Stomach (tissue), 9 donors: Measurements from ENCODE around the gene EHBP1L1. TPM values are rescaled to one million over a fixed set of nuclear protein-coding genes. Genes with fewer than 3 reads are reported as not detected.

Experiments
- DNase-seq, 2 donors: peaks; one replicate each; pipeline versions ENCODE4 v3.0.0 to v3.0.0-alpha.2; 2013 to 2019
- H3K27ac ChIP-seq, 5 donors: fragments of 200-600 bp in 4 of 5; sonication (generic) in 4 of 5; one replicate each; pipeline ENCODE4 v1.5.1; 2013 to 2019; ENCODE audit warnings: mild to moderate bottlenecking in 1 of 5, moderate library complexity in 1 of 5
- H3K27me3 ChIP-seq, 3 donors: fragments of 200-600 bp; sonication (generic); one replicate each; pipeline ENCODE4 v1.5.1; 2017 to 2019; ENCODE audit warnings: mixed run types in 1 of 3
- H3K36me3 ChIP-seq, 4 donors: fragments of 200-600 bp; sonication (generic); 1 replicate in 3 of 4; 2 replicates in 1 of 4; pipeline ENCODE4 v1.5.1; 2016 to 2019
- H3K4me1 ChIP-seq, 4 donors: fragments of 200-600 bp; sonication (generic); one replicate each; pipeline ENCODE4 v1.5.1; 2016 to 2019
- H3K4me3 ChIP-seq, 4 donors: fragments of 200-600 bp; sonication (generic) in 3 of 4; one replicate each; pipeline ENCODE4 v1.5.1; 2016 to 2019; ENCODE audit warnings: mild to moderate bottlenecking in 1 of 4
- H3K9me3 ChIP-seq, 4 donors: fragments of 200-600 bp; sonication (generic); one replicate each; pipeline ENCODE4 v1.5.1; 2016 to 2019
- EP300 ChIP-seq: sonication (generic); formaldehyde crosslinking; IDR thresholded peaks from one replicate; pipeline ENCODE4 v1.6.1; 2017; ENCODE audit warnings: antibody characterized with exemption
- POLR2A ChIP-seq, 4 donors: fragments of 450-650 bp; IDR thresholded peaks; one replicate each; pipeline ENCODE4 v1.6.1; 2016; ENCODE audit warnings: antibody characterized with exemption in 4 of 4, control low read depth in 2 of 4, mild to moderate bottlenecking in 1 of 4, moderate library complexity in 1 of 4
- POLR2AphosphoS5 ChIP-seq, 3 donors: sonication (generic); formaldehyde crosslinking; IDR thresholded peaks; one replicate each; pipeline ENCODE4 v1.6.1; 2016; ENCODE audit warnings: antibody characterized with exemption in 3 of 3
- WGBS, 5 donors: extraction: QIAGEN DNeasy Blood & Tissue Kit in 3 of 5; methylation state at CpG; one replicate each; pipeline versions ENCODE4 v1.1.5 to v1.1.7; 2013 to 2018; 5-methylcytosine and 5-hydroxymethylcytosine counted together
- intact Hi-C: fragments of 100-400 bp; cut with DNase I; formaldehyde crosslinking; loops from one replicate; pipeline ENCODE4 v1.15.1; 2023; ENCODE audit warnings: low total_unique reads
- polyA plus RNA-seq, 3 donors: library from polyadenylated mRNA; stranded (reverse); fragments of 200-250 nt; gene quantifications; one replicate each; pipeline ENCODE4 v1.2.3, GENCODE V29; 2013
- total RNA-seq, 5 donors: library from RNA; depleted of rRNA; stranded (reverse); fragments of >200 nt; gene quantifications; one replicate each; pipeline versions ENCODE4 v1.1.0 to v1.2.3, GENCODE V29; 2014 to 2016
- TF ChIP-seq, protein P1 (sequence below), 7 experiments: fragments of 450-650 bp in 4 of 7; fragments of 200-600 bp in 3 of 7; sonication (generic) in 3 of 7; IDR thresholded peaks; one replicate each; pipeline ENCODE4 v1.5.1; 2016 to 2019; ENCODE audit warnings: antibody characterized with exemption in 7 of 7, control low read depth in 2 of 7, mild to moderate bottlenecking in 1 of 7
- donor health status: healthy with polysubstance abuse.
- donor health status: Bipolar disorder and iron deficiency.
- donor health status: healthy.

The EHBP1L1 gene
- total and polyA plus RNA-seq, 8 donors: 28.0 to 200 (median 89.4) TPM

- intact Hi-C loops: no loop called here
- Histone ChIP-seq H3K27ac (peak overlapping the region; percentile 86 to 97 (median 95)), H3K36me3 (peaks cover 33 to 38% (median 35%) of the 10 kb centered on the region in 4 donors), H3K27me3 (no peaks in the 10 kb centered on the region), H3K4me3 (peak overlapping the region; percentile 75 to 89 (median 80)), H3K9me3 (no peaks in the 10 kb centered on the region), H3K4me1 (peaks cover 50 to 80% (median 62%) of the 10 kb centered on the region in 4 donors)
- TF ChIP-seq POLR2A (IDR thresholded peaks at IDR 0.05) (peak in 1 of 4 donors; percentile 18), POLR2AphosphoS5 (IDR thresholded peaks at IDR 0.05) (peak; percentile 66 to 80 (median 66))
- TF ChIP-seq, protein P1, sequence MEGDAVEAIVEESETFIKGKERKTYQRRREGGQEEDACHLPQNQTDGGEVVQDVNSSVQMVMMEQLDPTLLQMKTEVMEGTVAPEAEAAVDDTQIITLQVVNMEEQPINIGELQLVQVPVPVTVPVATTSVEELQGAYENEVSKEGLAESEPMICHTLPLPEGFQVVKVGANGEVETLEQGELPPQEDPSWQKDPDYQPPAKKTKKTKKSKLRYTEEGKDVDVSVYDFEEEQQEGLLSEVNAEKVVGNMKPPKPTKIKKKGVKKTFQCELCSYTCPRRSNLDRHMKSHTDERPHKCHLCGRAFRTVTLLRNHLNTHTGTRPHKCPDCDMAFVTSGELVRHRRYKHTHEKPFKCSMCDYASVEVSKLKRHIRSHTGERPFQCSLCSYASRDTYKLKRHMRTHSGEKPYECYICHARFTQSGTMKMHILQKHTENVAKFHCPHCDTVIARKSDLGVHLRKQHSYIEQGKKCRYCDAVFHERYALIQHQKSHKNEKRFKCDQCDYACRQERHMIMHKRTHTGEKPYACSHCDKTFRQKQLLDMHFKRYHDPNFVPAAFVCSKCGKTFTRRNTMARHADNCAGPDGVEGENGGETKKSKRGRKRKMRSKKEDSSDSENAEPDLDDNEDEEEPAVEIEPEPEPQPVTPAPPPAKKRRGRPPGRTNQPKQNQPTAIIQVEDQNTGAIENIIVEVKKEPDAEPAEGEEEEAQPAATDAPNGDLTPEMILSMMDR (IDR thresholded peaks at IDR 0.05): no peak
- WGBS, 5 donors: 19 to 39% (median 24%) methylated on average over 12 to 18 of the region's 18 CpGs
- DNase-seq: peak; percentile 78 to 83
Measured at GRCh38 chr11:65576867-65577755, 1.3 kb downstream of the EHBP1L1 start.

DNA sequence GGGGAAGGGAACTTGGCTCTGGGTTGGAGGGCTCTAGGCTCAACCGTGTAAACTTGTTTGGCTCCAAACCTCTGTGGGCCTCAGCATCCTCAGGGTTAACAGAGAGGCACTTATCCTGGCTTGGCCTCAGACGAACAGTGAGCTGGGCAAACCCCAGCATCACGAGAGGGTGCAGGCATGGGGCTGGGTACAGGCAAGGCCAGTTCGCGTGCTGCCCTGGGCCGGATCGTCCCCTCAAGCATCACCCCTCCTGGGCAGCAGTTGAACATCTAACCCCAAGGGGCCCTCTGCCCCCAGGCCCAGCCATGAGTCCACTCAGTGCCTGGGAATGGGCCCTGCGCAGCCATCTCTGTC lies 1.9 kb downstream of the EHBP1L1 start:
- Histone ChIP-seq H3K4me1 (peaks cover 49 to 78% (median 60%) of the 10 kb centered on the region in 4 donors), H3K36me3 (peaks cover 37 to 44% (median 41%) of the 10 kb centered on the region in 4 donors), H3K27me3 (no peaks in the 10 kb centered on the region), H3K9me3 (no peaks in the 10 kb centered on the region), H3K27ac (peak overlapping the region; percentile 86 to 97 (median 95)), H3K4me3 (peak overlapping the region; percentile 75 to 89 (median 80))
- TF ChIP-seq, protein P1 (IDR thresholded peaks at IDR 0.05): no peak
- no peak for TF ChIP-seq POLR2AphosphoS5 (IDR thresholded peaks at IDR 0.05)
- no peak for TF ChIP-seq EP300
- TF ChIP-seq POLR2A (IDR thresholded peaks at IDR 0.05): no peak
- 36 to 52% (median 49%) methylated on average over 6 to 8 of the region's 8 CpGs for WGBS, 5 donors
- no peak for DNase-seq
- intact Hi-C loops: no loop called here

DNA sequence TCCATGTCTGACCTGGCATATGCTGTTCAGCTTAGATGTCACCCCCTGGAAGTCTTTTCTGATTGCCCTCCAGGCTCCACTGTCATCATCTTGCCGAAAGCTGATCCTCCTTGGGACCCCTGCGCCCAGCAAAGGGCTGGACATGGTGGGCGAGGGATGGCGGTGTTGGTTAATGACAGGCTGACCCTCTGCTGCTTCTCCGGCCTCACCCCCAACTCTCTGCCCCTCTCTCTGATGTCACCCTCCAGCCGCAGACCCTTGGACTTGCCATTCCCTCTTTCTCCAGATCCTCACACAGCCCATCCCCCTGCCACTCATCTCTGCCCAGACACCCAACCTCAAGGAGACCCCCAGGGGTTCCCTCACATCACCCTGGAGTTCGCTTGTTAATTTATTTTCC lies 2.3 kb downstream of the EHBP1L1 start:
- intact Hi-C loops: no loop called here
- peaks cover 37 to 48% (median 43%) of the 10 kb centered on the region in 4 donors for H3K36me3 ChIP-seq
- DNase-seq: no peak
- 87 to 96% (median 94%) methylated on average over 7 of the region's 7 CpGs for whole genome bisulfite sequencing, 5 donors
- H3K9me3 ChIP-seq: no peaks in the 10 kb centered on the region
- H3K27ac ChIP-seq: peak overlapping the region in 4 of 5 donors; percentile 95 to 97 (median 96)
- no peak for TF ChIP-seq EP300
- TF ChIP-seq POLR2AphosphoS5 (IDR thresholded peaks at IDR 0.05): no peak
- TF ChIP-seq, protein P1 (IDR thresholded peaks at IDR 0.05): no peak
- TF ChIP-seq POLR2A (IDR thresholded peaks at IDR 0.05): no peak
- peaks cover 47 to 75% (median 56%) of the 10 kb centered on the region in 4 donors for H3K4me1 ChIP-seq
- peak overlapping the region; percentile 75 to 89 (median 80) for H3K4me3 ChIP-seq
- no peaks in the 10 kb centered on the region for H3K27me3 ChIP-seq

- Histone ChIP-seq H3K27me3 (no peaks in the 10 kb centered on the region), H3K9me3 (no peaks in the 10 kb centered on the region), H3K4me1 (peaks cover 41 to 73% (median 51%) of the 10 kb centered on the region in 4 donors), H3K4me3 (peak overlapping the region in 1 of 4 donors; percentile 80), H3K27ac (peak overlapping the region in 4 of 5 donors; percentile 95 to 97 (median 96)), H3K36me3 (peaks cover 37 to 53% (median 49%) of the 10 kb centered on the region in 4 donors)
- TF ChIP-seq EP300: no peak
- TF ChIP-seq, protein P1 (IDR thresholded peaks at IDR 0.05): no peak
- TF ChIP-seq POLR2AphosphoS5 (IDR thresholded peaks at IDR 0.05): no peak
- no peak for TF ChIP-seq POLR2A (IDR thresholded peaks at IDR 0.05)
- no peak for DNase-seq
- WGBS, 5 donors: 72 to 87% (median 79%) methylated on average over 3 of the region's 3 CpGs
- intact Hi-C loops: no loop called here
Measured at GRCh38 chr11:65578667-65579066, 2.8 kb downstream of the EHBP1L1 start.
